ENCODE results near the gene HAUS2. TPM values are rescaled to one million over a fixed set of nuclear protein-coding genes. Genes with fewer than 3 reads are reported as not detected.

Gene HAUS2
- total RNA-seq, 1 experiment from 2014 or later, result 39.8 TPM

GRCh38 chr15:42608110-42608531 lies 59.5 kb downstream of the HAUS2 start:
- Histone ChIP-seq H4K20me1 (ENCODE audit: insufficient read depth) (no peaks in the 10 kb centered on the region), H3K27me3 (ENCODE audit: insufficient read depth, low read length) (no peaks in the 10 kb centered on the region), H3K9me3 (ENCODE audit: control insufficient read depth in 1 of 2, insufficient read depth in 1 of 2, low read depth in 1 of 2, low read length in 2 of 2) (no peaks in the 10 kb centered on the region), H3K36me3 (ENCODE audit: control insufficient read depth in 1 of 2, insufficient read depth in 2 of 2, low read length in 2 of 2) (no peaks in the 10 kb centered on the region), H3K4me3 (replicated peaks in 1 of 2; ENCODE audit: low read depth in 1 of 2, low read length in 2 of 2) (no peak overlapping the region), H3K9me2 (ENCODE audit: insufficient read depth) (no peaks in the 10 kb centered on the region), H2AFZ (ENCODE audit: low read depth, low read length, poor library complexity, severe bottlenecking) (no peak overlapping the region), H3K27ac (ENCODE audit: low read depth, low read length) (no peak overlapping the region), H3K4me2 (ENCODE audit: low read length) (no peak overlapping the region), H3K79me2 (ENCODE audit: insufficient read depth, low read length) (no peaks in the 10 kb centered on the region), H3K4me1 (ENCODE audit: control insufficient read depth in 1 of 2, insufficient read depth in 2 of 2, low read length in 2 of 2) (peaks cover 0 to 5% of the 10 kb centered on the region in 2 experiments; a peak in 2 of 4 replicates), H3K9ac (ENCODE audit: low read length) (no peak overlapping the region)
- intact Hi-C loops (cut with micrococcal nuclease), result no loop called here
- no TSS peak for BruUV-seq (replicated peaks)
- ATAC-seq (no peak), DNase-seq (ENCODE audit: low read depth, low spot score) (no peak)
- TF ChIP-seq EZH2phosphoT487 (IDR thresholded peaks at IDR 0.05; ENCODE audit: borderline replicate concordance) (no peak), TCF7L2 (IDR thresholded peaks at IDR 0.05; ENCODE audit: borderline replicate concordance, extremely low read depth, insufficient read depth, insufficient read length) (no peak), POLR2AphosphoS5 (IDR thresholded peaks at IDR 0.05; ENCODE audit: low read depth, low read length) (no peak), YY1 (IDR thresholded peaks at IDR 0.05; ENCODE audit: extremely low read depth, insufficient replicate concordance, low read depth, low read length) (no peak), CEBPB (IDR thresholded peaks at IDR 0.05; ENCODE audit: low read depth) (no peak), RAD21 (IDR thresholded peaks at IDR 0.05; ENCODE audit: low read depth) (no peak), CBX3 (IDR thresholded peaks at IDR 0.05; ENCODE audit: low read depth) (no peak), EGR1 (IDR thresholded peaks at IDR 0.05; ENCODE audit: low read depth) (no peak), POLR2A (IDR thresholded peaks at IDR 0.05; ENCODE audit: borderline replicate concordance, extremely low read depth, insufficient read depth, insufficient read length) (no peak), ZNF274 (IDR thresholded peaks at IDR 0.05; ENCODE audit: low read depth, low read length) (no peak), SIN3A (IDR thresholded peaks at IDR 0.05; ENCODE audit: low read depth) (no peak), ELF1 (IDR thresholded peaks at IDR 0.05; ENCODE audit: borderline replicate concordance, low read depth) (no peak), ATF3 (IDR thresholded peaks at IDR 0.05) (no peak), REST (IDR thresholded peaks at IDR 0.05; ENCODE audit: low read depth) (no peak), SRF (IDR thresholded peaks at IDR 0.05; ENCODE audit: low read depth) (no peak), FOSL1 (IDR thresholded peaks at IDR 0.05; ENCODE audit: low read depth) (no peak)
- TF ChIP-seq, protein P1, sequence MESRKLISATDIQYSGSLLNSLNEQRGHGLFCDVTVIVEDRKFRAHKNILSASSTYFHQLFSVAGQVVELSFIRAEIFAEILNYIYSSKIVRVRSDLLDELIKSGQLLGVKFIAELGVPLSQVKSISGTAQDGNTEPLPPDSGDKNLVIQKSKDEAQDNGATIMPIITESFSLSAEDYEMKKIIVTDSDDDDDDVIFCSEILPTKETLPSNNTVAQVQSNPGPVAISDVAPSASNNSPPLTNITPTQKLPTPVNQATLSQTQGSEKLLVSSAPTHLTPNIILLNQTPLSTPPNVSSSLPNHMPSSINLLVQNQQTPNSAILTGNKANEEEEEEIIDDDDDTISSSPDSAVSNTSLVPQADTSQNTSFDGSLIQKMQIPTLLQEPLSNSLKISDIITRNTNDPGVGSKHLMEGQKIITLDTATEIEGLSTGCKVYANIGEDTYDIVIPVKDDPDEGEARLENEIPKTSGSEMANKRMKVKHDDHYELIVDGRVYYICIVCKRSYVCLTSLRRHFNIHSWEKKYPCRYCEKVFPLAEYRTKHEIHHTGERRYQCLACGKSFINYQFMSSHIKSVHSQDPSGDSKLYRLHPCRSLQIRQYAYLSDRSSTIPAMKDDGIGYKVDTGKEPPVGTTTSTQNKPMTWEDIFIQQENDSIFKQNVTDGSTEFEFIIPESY (IDR thresholded peaks at IDR 0.05; ENCODE audit: extremely low read depth, insufficient replicate concordance, low read length), result no peak
- ChIA-PET RAD21 (ENCODE audit: low non-redundant PET in 1 of 2, low total read pairs in 2 of 2, uncharacterized antibody in 2 of 2, unreplicated experiment in 2 of 2) (no interaction called here), CTCF (no interaction called here), POLR2A (no interaction called here)
